NT2/D1 (cell line): Measurements from ENCODE around the gene ALDH16A1.

Experiments
- SUZ12 ChIP-seq: IDR thresholded peaks from 2 replicates; pipeline ENCODE4 v1.6.1; 2011; ENCODE audit not compliant: insufficient read length, insufficient read depth; ENCODE audit errors: extremely low read depth
- YY1 ChIP-seq: IDR thresholded peaks from 2 replicates; pipeline ENCODE4 v1.6.1; 2011; ENCODE audit not compliant: insufficient read length, insufficient read depth
- ZNF274 ChIP-seq: IDR thresholded peaks from 2 replicates; pipeline ENCODE4 v1.6.1; 2011; ENCODE audit warnings: mild to moderate bottlenecking, low read depth, low read length

DNA sequence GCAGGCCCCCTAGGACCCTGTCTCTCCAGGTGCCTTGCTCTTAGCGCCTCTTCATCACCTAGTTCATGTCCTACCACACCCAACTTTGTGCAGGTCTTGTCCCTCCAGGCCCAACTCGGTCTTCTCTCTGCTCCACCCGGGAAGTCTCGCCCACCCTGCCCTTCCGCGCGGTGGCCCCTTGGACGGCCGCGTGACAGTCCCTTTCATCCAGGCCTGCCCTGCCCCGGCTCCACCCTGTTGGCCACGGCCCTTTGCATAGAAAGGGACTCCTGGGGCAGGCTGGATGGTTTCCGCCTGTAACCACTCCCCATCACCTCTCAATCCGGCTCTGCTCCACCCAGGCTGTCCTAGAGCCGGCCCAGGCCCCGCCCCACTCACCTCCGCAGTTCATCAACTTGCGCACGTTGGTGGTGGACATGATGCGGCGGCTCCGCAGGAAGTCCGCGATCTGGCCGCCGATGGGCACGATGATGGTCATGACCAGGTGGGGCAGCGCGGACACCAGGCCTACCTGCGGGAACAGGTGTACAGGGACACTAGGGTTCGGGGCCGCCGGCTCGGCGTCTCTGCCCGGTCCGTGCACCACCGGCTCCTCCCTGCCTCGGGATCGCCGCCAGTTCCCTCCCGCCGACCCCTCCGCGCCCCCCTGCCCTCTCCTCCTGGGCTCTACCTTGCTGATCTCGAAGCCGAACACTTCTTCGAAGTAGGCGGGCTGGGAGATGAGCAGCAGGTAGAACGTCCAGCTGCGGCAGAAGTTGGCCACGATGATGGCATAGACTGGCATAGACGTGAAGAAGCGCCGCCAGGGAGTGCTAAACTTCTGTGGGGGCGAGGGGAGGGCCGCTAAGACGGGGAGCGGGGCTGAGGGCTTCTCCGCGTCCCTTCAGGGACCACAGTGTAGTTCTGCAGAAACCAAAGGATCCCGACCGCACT, 20.6 kb upstream of the ALDH16A1 start:
- TF ChIP-seq YY1, result no peak
- TF ChIP-seq ZNF274, result no peak
- TF ChIP-seq SUZ12, result no peak
